HepG2 (cell line): ENCODE measurements around the gene MXD3. TPM values are rescaled to one million over a fixed set of nuclear protein-coding genes. Genes with fewer than 3 reads are reported as not detected.

Experiments
- CBX1 ChIP-seq: IDR thresholded peaks from one replicate; pipeline ENCODE4 v1.6.1; 2016; ENCODE audit warnings: antibody characterized with exemption, low read depth
- HIC2 ChIP-seq: sonication (generic); formaldehyde crosslinking; IDR thresholded peaks from 2 replicates; pipeline ENCODE4 v1.9.0; 2022; ENCODE audit warnings: low read depth, missing genetic modification reagents
- PCBP2 ChIP-seq: fragments of 200-400 bp; formaldehyde crosslinking; optimal IDR thresholded peaks from 2 replicates; pipeline ENCODE3; 2018; ENCODE audit warnings: low read length, low read depth; ENCODE audit not compliant: poor library complexity, severe bottlenecking
- PHF21A ChIP-seq: sonication (generic); formaldehyde crosslinking; IDR thresholded peaks from 2 replicates; pipeline ENCODE4 v1.5.0; 2020; ENCODE audit warnings: mild to moderate bottlenecking, missing genetic modification reagents
- STAG1 ChIP-seq: sonication (generic); formaldehyde crosslinking; IDR thresholded peaks from 2 replicates; pipeline ENCODE4 v1.4.0; 2020; ENCODE audit warnings: missing genetic modification reagents
- TEAD3 ChIP-seq: optimal IDR thresholded peaks from 2 replicates; pipeline ENCODE3; 2016; ENCODE audit warnings: borderline replicate concordance
- ZNF20 ChIP-seq: sonication (generic); formaldehyde crosslinking; IDR thresholded peaks from 2 replicates; pipeline ENCODE4 v1.4.0; 2020; ENCODE audit warnings: mild to moderate bottlenecking, moderate library complexity, missing genetic modification reagents
- ZNF407 ChIP-seq: sonication (generic); formaldehyde crosslinking; IDR thresholded peaks from one replicate; pipeline ENCODE4 v1.5.1; 2020; ENCODE audit warnings: mild to moderate bottlenecking, missing genetic modification reagents; ENCODE audit errors: not compliant biosample characterization
- ZNF660 ChIP-seq: sonication (generic); formaldehyde crosslinking; IDR thresholded peaks from 2 replicates; pipeline ENCODE4 v1.5.1; 2020; ENCODE audit warnings: mild to moderate bottlenecking, low read depth, missing genetic modification reagents, borderline replicate concordance
- ZNF713 ChIP-seq: sonication (generic); formaldehyde crosslinking; IDR thresholded peaks from 2 replicates; pipeline ENCODE4 v1.4.0; 2020; ENCODE audit warnings: mild to moderate bottlenecking, missing genetic modification reagents
- polyA plus RNA-seq, 8 experiments: library from polyadenylated mRNA; depleted of rRNA in 3 of 8; stranded (reverse) in 7 of 8; unstranded in 1 of 8; fragments of >200 nt; fragmentation: Illumina TruSeq in 4 of 8; extraction: Trizol in 4 of 8; gene quantifications; 2 replicates each; pipeline versions ENCODE4 v1.2.1 to v1.2.3, GENCODE V29; 2011 to 2016; ENCODE audit warnings: low read depth in 4 of 8, missing spikeins in 1 of 8, mixed read lengths in 1 of 8; ENCODE audit not compliant: insufficient read depth in 1 of 8
- total RNA-seq, 5 experiments: library from RNA; depleted of rRNA; stranded (reverse); fragments of >200 nt; fragmentation: Illumina TruSeq; extraction: Trizol; gene quantifications; 2 replicates each; pipeline ENCODE4 v1.2.3, GENCODE V29; 2016; ENCODE audit warnings: low read depth in 1 of 5

The MXD3 gene
- total and polyA plus RNA-seq, 2 of the 13 experiments (the other 11 are each of a cell fraction or from before 2014, with no cell fraction given) = 10.5 to 12.8 TPM

GRCh38 chr5:177304392-177305119 is 7.1 kb downstream of the MXD3 start (continued):
- TF ChIP-seq HIC2 (CRISPR knock-in tag) (no peak), ZNF407 (CRISPR knock-in tag) (peak; percentile 37), ZNF660 (no peak), PHF21A (CRISPR knock-in tag) (peak; percentile 23; the same call in 1 of the 2 replicates), CBX1 (no peak), PCBP2 (no peak), ZNF20 (no peak), TEAD3 (CRISPR knock-in tag) (peak; percentile 37), ZNF713 (CRISPR knock-in tag) (no peak), STAG1 (CRISPR knock-in tag) (no peak)
